HG03095 (cell line): ENCODE data around the gene AZGP1.
"Not testable (repeated sequence)": the region's sequence is repeated elsewhere in the genome, so short reads cannot be mapped to it uniquely, and the experiment has no call there.

Source experiments
- ATAC-seq: cut with Tn5 transposase; IDR thresholded peaks from one replicate; pipeline ENCODE4 v1.9.1; 2021; ENCODE audit warnings: moderate library complexity; ENCODE audit not compliant: unreplicated experiment

The AZGP1 gene

GRCh38 chr7:99953649-99954048, 22.2 kb downstream of the AZGP1 start:
- no peak for ATAC-seq

GRCh38 chr7:99952649-99953048, 23.2 kb downstream of the AZGP1 start:
- not testable (repeated sequence) for ATAC-seq

- not testable (repeated sequence) for ATAC-seq
Measured at GRCh38 chr7:99950819-99951218, 25.0 kb downstream of the AZGP1 start.

- no peak for ATAC-seq
Measured at GRCh38 chr7:99949645-99950228, 26.1 kb downstream of the AZGP1 start.

GRCh38 chr7:99947608-99948007, 28.2 kb downstream of the AZGP1 start:
- ATAC-seq: no peak

- no peak for ATAC-seq
Measured at GRCh38 chr7:99944497-99945070, 31.2 kb downstream of the AZGP1 start.

GRCh38 chr7:99943641-99944496, 32.0 kb downstream of the AZGP1 start:
- no peak for ATAC-seq

- ATAC-seq: no peak
Measured at GRCh38 chr7:99938296-99938695, 37.5 kb downstream of the AZGP1 start.

GRCh38 chr7:99935009-99935408, 40.8 kb downstream of the AZGP1 start:
- not testable (repeated sequence) for ATAC-seq

- ATAC-seq: no peak
Measured at GRCh38 chr7:99930376-99930775, 45.5 kb downstream of the AZGP1 start.

GRCh38 chr7:99929730-99930053, 46.1 kb downstream of the AZGP1 start:
- ATAC-seq: no peak

GRCh38 chr7:99928994-99929729, 46.7 kb downstream of the AZGP1 start, which contains the start of gene GJC3:
Gene GJC3, minus strand, starts transcription at chr7:99929620. Its CDS starts 0 bp downstream, at chr7:99929620.
- ATAC-seq: no peak

GRCh38 chr7:99928188-99928587, 47.6 kb downstream of the AZGP1 start:
- no peak for ATAC-seq

- no peak for ATAC-seq
Measured at GRCh38 chr7:99927536-99927935, 48.3 kb downstream of the AZGP1 start.

- no peak for ATAC-seq
Measured at GRCh38 chr7:99926321-99926720, 49.5 kb downstream of the AZGP1 start.

GRCh38 chr7:99923200-99923599, 52.6 kb downstream of the AZGP1 start:
- ATAC-seq: no peak

GRCh38 chr7:99920149-99920548, 55.7 kb downstream of the AZGP1 start:
- no peak for ATAC-seq

GRCh38 chr7:99919814-99920112, 56.1 kb downstream of the AZGP1 start:
- no peak for ATAC-seq

GRCh38 chr7:99918959-99919813, 56.6 kb downstream of the AZGP1 start, which contains the start of gene TRIM4:
Gene TRIM4, minus strand, starts transcription at chr7:99919530. Its CDS starts 129 bp downstream, at chr7:99919401.
- peak; percentile 90 for ATAC-seq
